ENCODE results near the gene CMC2.

GRCh38 chr16:80964351-80964750 is 42.3 kb downstream of the CMC2 start:
- TF ChIP-seq POLR2AphosphoS5 (IDR thresholded peaks at IDR 0.05) = no peak
- TF ChIP-seq, protein P1, sequence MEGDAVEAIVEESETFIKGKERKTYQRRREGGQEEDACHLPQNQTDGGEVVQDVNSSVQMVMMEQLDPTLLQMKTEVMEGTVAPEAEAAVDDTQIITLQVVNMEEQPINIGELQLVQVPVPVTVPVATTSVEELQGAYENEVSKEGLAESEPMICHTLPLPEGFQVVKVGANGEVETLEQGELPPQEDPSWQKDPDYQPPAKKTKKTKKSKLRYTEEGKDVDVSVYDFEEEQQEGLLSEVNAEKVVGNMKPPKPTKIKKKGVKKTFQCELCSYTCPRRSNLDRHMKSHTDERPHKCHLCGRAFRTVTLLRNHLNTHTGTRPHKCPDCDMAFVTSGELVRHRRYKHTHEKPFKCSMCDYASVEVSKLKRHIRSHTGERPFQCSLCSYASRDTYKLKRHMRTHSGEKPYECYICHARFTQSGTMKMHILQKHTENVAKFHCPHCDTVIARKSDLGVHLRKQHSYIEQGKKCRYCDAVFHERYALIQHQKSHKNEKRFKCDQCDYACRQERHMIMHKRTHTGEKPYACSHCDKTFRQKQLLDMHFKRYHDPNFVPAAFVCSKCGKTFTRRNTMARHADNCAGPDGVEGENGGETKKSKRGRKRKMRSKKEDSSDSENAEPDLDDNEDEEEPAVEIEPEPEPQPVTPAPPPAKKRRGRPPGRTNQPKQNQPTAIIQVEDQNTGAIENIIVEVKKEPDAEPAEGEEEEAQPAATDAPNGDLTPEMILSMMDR (IDR thresholded peaks at IDR 0.05) = no peak
- no peak for TF ChIP-seq POLR2A (IDR thresholded peaks at IDR 0.05)
- no peak for TF ChIP-seq EP300 (IDR thresholded peaks at IDR 0.05)
